HepG2 (cell line): ENCODE results near the gene ALCAM. TPM values are rescaled to one million over a fixed set of nuclear protein-coding genes. Genes with fewer than 3 reads are reported as not detected.

Experiments used
- ATAC-seq: fragments of 200-7000 bp; cut with Tn5 transposase; 3 replicates; pipeline ENCODE4 v1.9.1; 2020; ENCODE audit warnings: mild to moderate bottlenecking, moderate library complexity
- BruUV-seq: library from RNA; stranded (reverse); fragments of 400-500 nt; replicated peaks from 2 replicates; lab custom pipeline; 2021; lab: Mats Ljungman, UMichigan
- CTCF ChIA-PET: fragments of 300-600 bp; formaldehyde crosslinking; extraction: SDS; loops from one replicate; lab custom pipeline; 2021; ENCODE audit warnings: low total read pairs, inconsistent platforms, low intra/inter-chr PET ratio; lab: Yijun Ruan, JAX
- POLR2A ChIA-PET: fragments of 350-600 bp; sonication (Branson Sonifier 250); formaldehyde crosslinking; loops from one replicate; lab custom pipeline; 2020; ENCODE audit warnings: antibody characterized with exemption, inconsistent platforms; lab: Yijun Ruan, JAX
- DNase-seq: peaks from one replicate; pipeline ENCODE4 v3.0.0-alpha.2; 2015; ENCODE audit warnings: low spot score
- FAIRE-seq: peaks from 3 replicates; lab custom pipeline; 2011; peaks lifted over from hg19 to GRCh38; lab: Jason Lieb, UNC
- H2AFZ ChIP-seq: one replicate; pipeline ENCODE4 v1.6.1; 2011; ENCODE audit warnings: low read length, inconsistent platforms
- H3K27ac ChIP-seq: fragments of 300-600 bp; 3 replicates; pipeline ENCODE4 v1.8.0; 2011; ENCODE audit warnings: mixed run types, mild to moderate bottlenecking, mixed read lengths, low read length, inconsistent platforms; ENCODE audit not compliant: insufficient read depth; ENCODE audit errors: extremely low read length
- H3K27me3 ChIP-seq, 2 experiments: fragments of 200-600 bp in 1 of 2; 2 replicates in 1 of 2; 3 replicates in 1 of 2; pipeline versions ENCODE4 v1.6.0 to v1.8.0; 2011; ENCODE audit warnings: low read length in 2 of 2, mild to moderate bottlenecking in 2 of 2, moderate library complexity in 2 of 2, inconsistent platforms in 1 of 2; ENCODE audit not compliant: insufficient read depth in 2 of 2, control insufficient read depth in 1 of 2
- H3K36me3 ChIP-seq, 2 experiments: fragments of 200-600 bp in 1 of 2; replicated peaks in 1 of 2; 2 replicates in 1 of 2; 3 replicates in 1 of 2; pipeline versions ENCODE4 v1.5.1 to v1.8.0; 2011; ENCODE audit warnings: low read length in 2 of 2, inconsistent platforms in 1 of 2; ENCODE audit not compliant: insufficient read depth in 2 of 2, control insufficient read depth in 1 of 2
- H3K4me1 ChIP-seq: 2 replicates; pipeline ENCODE4 v1.5.1; 2012; ENCODE audit warnings: low read length, inconsistent platforms; ENCODE audit not compliant: insufficient read depth
- H3K4me2 ChIP-seq: 2 replicates; pipeline ENCODE4 v1.6.0; 2011; ENCODE audit warnings: low read depth, low read length, inconsistent platforms
- H3K4me3 ChIP-seq, 3 experiments: fragments of 200-600 bp in 1 of 3; sonication (generic), shearing (Covaris generic) in 1 of 3; replicated peaks in 1 of 3; 2 replicates each; pipeline ENCODE4 v1.5.1; 2011 to 2016; ENCODE audit warnings: low read length in 3 of 3, inconsistent platforms in 2 of 3, low read depth in 2 of 3, mild to moderate bottlenecking in 2 of 3, control low read depth in 1 of 3, mixed read lengths in 1 of 3; ENCODE audit not compliant: insufficient read depth in 1 of 3
- H3K79me2 ChIP-seq: one replicate; pipeline ENCODE4 v1.6.1; 2011; ENCODE audit warnings: low read length, inconsistent platforms; ENCODE audit not compliant: insufficient read depth
- H3K9ac ChIP-seq: 2 replicates; pipeline ENCODE4 v1.6.0; 2011; ENCODE audit warnings: mild to moderate bottlenecking, low read depth, low read length, inconsistent platforms; ENCODE audit not compliant: insufficient read depth
- H3K9me3 ChIP-seq: 2 replicates; pipeline ENCODE4 v1.5.1; 2012; ENCODE audit warnings: mild to moderate bottlenecking, low read length
- H4K20me1 ChIP-seq: 2 replicates; pipeline ENCODE4 v1.6.0; 2011; ENCODE audit warnings: inconsistent platforms, mild to moderate bottlenecking, low read length, moderate library complexity; ENCODE audit not compliant: insufficient read depth
- CENPT ChIP-seq: sonication (generic); formaldehyde crosslinking; IDR thresholded peaks from 2 replicates; pipeline ENCODE4 v1.8.0; 2022; ENCODE audit warnings: low read depth, mild to moderate bottlenecking, moderate library complexity, missing genetic modification reagents
- ISX ChIP-seq: sonication (generic); formaldehyde crosslinking; conservative IDR thresholded peaks from 2 replicates; pipeline ENCODE4 v1.5.0; 2020; ENCODE audit warnings: missing genetic modification reagents
- MTF1 ChIP-seq: sonication (generic); formaldehyde crosslinking; IDR thresholded peaks from 2 replicates; pipeline ENCODE4 v1.5.0; 2020; ENCODE audit warnings: missing genetic modification reagents
- WGBS: methylation state at CpG from one replicate; pipeline ENCODE4 v1.1.6; 2017; ENCODE audit warnings: low lambda C conversion rate; 5-methylcytosine and 5-hydroxymethylcytosine counted together
- in situ Hi-C: cut with HindIII; loops from 2 replicates; pipeline ENCODE4 v1.10.0; 2017; ENCODE audit warnings: low pct_unique_long_range_greater_than_20kb; ENCODE audit not compliant: extremely low pct_ligation_motif_present
- intact Hi-C: fragments of 100-400 bp; cut with micrococcal nuclease; formaldehyde crosslinking; loops from one replicate; pipeline ENCODE4 v1.10.0; 2022; ENCODE audit not compliant: unreplicated experiment
- polyA plus RNA-seq, 8 experiments: library from polyadenylated mRNA; depleted of rRNA in 3 of 8; stranded (reverse) in 7 of 8; unstranded in 1 of 8; fragments of >200 nt; fragmentation: Illumina TruSeq in 4 of 8; extraction: Trizol in 4 of 8; gene quantifications; 2 replicates each; pipeline versions ENCODE4 v1.2.1 to v1.2.3, GENCODE V29; 2011 to 2016; ENCODE audit warnings: low read depth in 4 of 8, missing spikeins in 1 of 8, mixed read lengths in 1 of 8; ENCODE audit not compliant: insufficient read depth in 1 of 8
- total RNA-seq, 5 experiments: library from RNA; depleted of rRNA; stranded (reverse); fragments of >200 nt; fragmentation: Illumina TruSeq; extraction: Trizol; gene quantifications; 2 replicates each; pipeline ENCODE4 v1.2.3, GENCODE V29; 2016; ENCODE audit warnings: low read depth in 1 of 5
- TF ChIP-seq, protein P1 (sequence below), 2 experiments: sonication (generic) in 1 of 2; formaldehyde crosslinking in 1 of 2; IDR thresholded peaks; 2 replicates each; pipeline versions ENCODE4 v1.4.0 to v1.6.1; 2016 to 2020; ENCODE audit warnings: borderline replicate concordance in 1 of 2, low read depth in 1 of 2, mild to moderate bottlenecking in 1 of 2, missing genetic modification reagents in 1 of 2
- TF ChIP-seq, protein P2 (sequence below): sonication (generic); formaldehyde crosslinking; IDR thresholded peaks from 2 replicates; pipeline ENCODE4 v1.9.0; 2021; ENCODE audit warnings: missing genetic modification reagents, borderline replicate concordance
- TF ChIP-seq, protein P3 (sequence below): sonication (generic); formaldehyde crosslinking; IDR thresholded peaks from 2 replicates; pipeline ENCODE4 v1.9.0; 2021; ENCODE audit warnings: mild to moderate bottlenecking, missing genetic modification reagents

The ALCAM gene
- total and polyA plus RNA-seq, 2 of the 13 experiments (the other 11 are each of a cell fraction or from before 2014, with no cell fraction given): 26.0 to 33.1 TPM

DNA sequence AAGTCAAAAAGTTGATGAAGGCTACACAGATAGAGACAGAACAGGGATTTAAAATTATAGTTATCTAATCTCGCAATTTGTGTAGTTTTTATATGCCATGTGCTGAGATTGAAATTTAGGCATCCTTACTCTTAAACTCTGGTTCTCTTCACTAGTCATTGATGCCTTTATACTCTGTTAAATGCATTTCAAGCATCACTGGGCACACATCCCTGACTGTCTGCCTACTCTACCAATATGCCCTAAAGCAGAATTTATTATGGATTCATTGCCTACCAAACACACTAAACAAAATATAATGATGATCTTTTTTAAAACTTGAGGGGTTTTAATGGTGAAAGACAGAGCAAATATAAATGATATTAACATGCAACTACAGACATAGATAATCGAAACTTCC, 10.3 kb upstream of the ALCAM start:
- TF ChIP-seq CENPT (CRISPR knock-in tag) (no peak), ISX (CRISPR knock-in tag) (no peak), MTF1 (CRISPR knock-in tag) (no peak)
- TF ChIP-seq, protein P1, sequence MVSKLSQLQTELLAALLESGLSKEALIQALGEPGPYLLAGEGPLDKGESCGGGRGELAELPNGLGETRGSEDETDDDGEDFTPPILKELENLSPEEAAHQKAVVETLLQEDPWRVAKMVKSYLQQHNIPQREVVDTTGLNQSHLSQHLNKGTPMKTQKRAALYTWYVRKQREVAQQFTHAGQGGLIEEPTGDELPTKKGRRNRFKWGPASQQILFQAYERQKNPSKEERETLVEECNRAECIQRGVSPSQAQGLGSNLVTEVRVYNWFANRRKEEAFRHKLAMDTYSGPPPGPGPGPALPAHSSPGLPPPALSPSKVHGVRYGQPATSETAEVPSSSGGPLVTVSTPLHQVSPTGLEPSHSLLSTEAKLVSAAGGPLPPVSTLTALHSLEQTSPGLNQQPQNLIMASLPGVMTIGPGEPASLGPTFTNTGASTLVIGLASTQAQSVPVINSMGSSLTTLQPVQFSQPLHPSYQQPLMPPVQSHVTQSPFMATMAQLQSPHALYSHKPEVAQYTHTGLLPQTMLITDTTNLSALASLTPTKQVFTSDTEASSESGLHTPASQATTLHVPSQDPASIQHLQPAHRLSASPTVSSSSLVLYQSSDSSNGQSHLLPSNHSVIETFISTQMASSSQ (IDR thresholded peaks at IDR 0.05; ENCODE audit: low read depth): no peak
- TF ChIP-seq, protein P1 (CRISPR knock-in tag; IDR thresholded peaks at IDR 0.05; ENCODE audit: borderline replicate concordance): no peak
- TF ChIP-seq, protein P2, sequence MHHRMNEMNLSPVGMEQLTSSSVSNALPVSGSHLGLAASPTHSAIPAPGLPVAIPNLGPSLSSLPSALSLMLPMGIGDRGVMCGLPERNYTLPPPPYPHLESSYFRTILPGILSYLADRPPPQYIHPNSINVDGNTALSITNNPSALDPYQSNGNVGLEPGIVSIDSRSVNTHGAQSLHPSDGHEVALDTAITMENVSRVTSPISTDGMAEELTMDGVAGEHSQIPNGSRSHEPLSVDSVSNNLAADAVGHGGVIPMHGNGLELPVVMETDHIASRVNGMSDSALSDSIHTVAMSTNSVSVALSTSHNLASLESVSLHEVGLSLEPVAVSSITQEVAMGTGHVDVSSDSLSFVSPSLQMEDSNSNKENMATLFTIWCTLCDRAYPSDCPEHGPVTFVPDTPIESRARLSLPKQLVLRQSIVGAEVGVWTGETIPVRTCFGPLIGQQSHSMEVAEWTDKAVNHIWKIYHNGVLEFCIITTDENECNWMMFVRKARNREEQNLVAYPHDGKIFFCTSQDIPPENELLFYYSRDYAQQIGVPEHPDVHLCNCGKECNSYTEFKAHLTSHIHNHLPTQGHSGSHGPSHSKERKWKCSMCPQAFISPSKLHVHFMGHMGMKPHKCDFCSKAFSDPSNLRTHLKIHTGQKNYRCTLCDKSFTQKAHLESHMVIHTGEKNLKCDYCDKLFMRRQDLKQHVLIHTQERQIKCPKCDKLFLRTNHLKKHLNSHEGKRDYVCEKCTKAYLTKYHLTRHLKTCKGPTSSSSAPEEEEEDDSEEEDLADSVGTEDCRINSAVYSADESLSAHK (CRISPR knock-in tag): no peak
- TF ChIP-seq, protein P3, sequence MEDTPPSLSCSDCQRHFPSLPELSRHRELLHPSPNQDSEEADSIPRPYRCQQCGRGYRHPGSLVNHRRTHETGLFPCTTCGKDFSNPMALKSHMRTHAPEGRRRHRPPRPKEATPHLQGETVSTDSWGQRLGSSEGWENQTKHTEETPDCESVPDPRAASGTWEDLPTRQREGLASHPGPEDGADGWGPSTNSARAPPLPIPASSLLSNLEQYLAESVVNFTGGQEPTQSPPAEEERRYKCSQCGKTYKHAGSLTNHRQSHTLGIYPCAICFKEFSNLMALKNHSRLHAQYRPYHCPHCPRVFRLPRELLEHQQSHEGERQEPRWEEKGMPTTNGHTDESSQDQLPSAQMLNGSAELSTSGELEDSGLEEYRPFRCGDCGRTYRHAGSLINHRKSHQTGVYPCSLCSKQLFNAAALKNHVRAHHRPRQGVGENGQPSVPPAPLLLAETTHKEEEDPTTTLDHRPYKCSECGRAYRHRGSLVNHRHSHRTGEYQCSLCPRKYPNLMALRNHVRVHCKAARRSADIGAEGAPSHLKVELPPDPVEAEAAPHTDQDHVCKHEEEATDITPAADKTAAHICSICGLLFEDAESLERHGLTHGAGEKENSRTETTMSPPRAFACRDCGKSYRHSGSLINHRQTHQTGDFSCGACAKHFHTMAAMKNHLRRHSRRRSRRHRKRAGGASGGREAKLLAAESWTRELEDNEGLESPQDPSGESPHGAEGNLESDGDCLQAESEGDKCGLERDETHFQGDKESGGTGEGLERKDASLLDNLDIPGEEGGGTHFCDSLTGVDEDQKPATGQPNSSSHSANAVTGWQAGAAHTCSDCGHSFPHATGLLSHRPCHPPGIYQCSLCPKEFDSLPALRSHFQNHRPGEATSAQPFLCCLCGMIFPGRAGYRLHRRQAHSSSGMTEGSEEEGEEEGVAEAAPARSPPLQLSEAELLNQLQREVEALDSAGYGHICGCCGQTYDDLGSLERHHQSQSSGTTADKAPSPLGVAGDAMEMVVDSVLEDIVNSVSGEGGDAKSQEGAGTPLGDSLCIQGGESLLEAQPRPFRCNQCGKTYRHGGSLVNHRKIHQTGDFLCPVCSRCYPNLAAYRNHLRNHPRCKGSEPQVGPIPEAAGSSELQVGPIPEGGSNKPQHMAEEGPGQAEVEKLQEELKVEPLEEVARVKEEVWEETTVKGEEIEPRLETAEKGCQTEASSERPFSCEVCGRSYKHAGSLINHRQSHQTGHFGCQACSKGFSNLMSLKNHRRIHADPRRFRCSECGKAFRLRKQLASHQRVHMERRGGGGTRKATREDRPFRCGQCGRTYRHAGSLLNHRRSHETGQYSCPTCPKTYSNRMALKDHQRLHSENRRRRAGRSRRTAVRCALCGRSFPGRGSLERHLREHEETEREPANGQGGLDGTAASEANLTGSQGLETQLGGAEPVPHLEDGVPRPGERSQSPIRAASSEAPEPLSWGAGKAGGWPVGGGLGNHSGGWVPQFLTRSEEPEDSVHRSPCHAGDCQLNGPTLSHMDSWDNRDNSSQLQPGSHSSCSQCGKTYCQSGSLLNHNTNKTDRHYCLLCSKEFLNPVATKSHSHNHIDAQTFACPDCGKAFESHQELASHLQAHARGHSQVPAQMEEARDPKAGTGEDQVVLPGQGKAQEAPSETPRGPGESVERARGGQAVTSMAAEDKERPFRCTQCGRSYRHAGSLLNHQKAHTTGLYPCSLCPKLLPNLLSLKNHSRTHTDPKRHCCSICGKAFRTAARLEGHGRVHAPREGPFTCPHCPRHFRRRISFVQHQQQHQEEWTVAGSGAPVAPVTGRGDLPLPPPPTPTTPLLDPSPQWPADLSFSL (CRISPR knock-in tag): no peak
- ATAC-seq: no peak
- Histone ChIP-seq H3K36me3 (no peaks in the 10 kb centered on the region), H3K9ac (no peak overlapping the region), H3K27me3 (no peaks in the 10 kb centered on the region; a peak in 1 of 5 replicates), H4K20me1 (no peaks in the 10 kb centered on the region), H3K4me1 (no peaks in the 10 kb centered on the region), H3K27ac (no peak overlapping the region), H3K4me2 (no peak overlapping the region), H2AFZ (no peak overlapping the region), H3K4me3 (no peak overlapping the region), H3K79me2 (no peaks in the 10 kb centered on the region), H3K9me3 (no peaks in the 10 kb centered on the region)
- FAIRE-seq: no peak
- 16% methylated on average over 2 of the region's 2 CpGs for WGBS
- in situ Hi-C loops: loop anchor here (25.0 kb wide), 1 partner anchor 744 kb away; no protein-coding TSS in a partner anchor
- BruUV-seq: no TSS peak
- DNase-seq: no peak
- ChIA-PET CTCF (no interaction called here), POLR2A (no interaction called here)
- intact Hi-C loops: loop anchor here (5.0 kb wide), 1 partner anchor 386 kb away; no protein-coding TSS in a partner anchor
